GM23338 (cell line): ENCODE results near the gene ENOX1. TPM values are rescaled to one million over a fixed set of nuclear protein-coding genes. Genes with fewer than 3 reads are reported as not detected.

Experiments used
- ATAC-seq: fragments of 200-7000 bp; cut with Tn5 transposase; 3 replicates; pipeline ENCODE4 v1.9.1; 2020
- DNase-seq: peaks from one replicate; pipeline ENCODE4 v3.0.0-alpha.2; 2015; ENCODE audit warnings: low spot score
- H2AFZ ChIP-seq: fragments of 200-600 bp; sonication (generic); 2 replicates; pipeline ENCODE4 v1.8.0; 2016; ENCODE audit warnings: antibody characterized with exemption, mild to moderate bottlenecking, moderate library complexity
- H3F3A ChIP-seq: fragments of 200-600 bp; sonication (generic); replicated peaks from 2 replicates; pipeline ENCODE4 v1.8.0; 2017; ENCODE audit warnings: antibody characterized with exemption, mixed run types, low read depth
- H3K27ac ChIP-seq: fragments of 200-600 bp; sonication (generic); 2 replicates; pipeline ENCODE4 v1.6.1; 2016; ENCODE audit warnings: low read depth
- H3K27me3 ChIP-seq: fragments of 200-600 bp; sonication (generic); 2 replicates; pipeline ENCODE4 v1.8.0; 2016; ENCODE audit warnings: mild to moderate bottlenecking, mixed run types, moderate library complexity; ENCODE audit not compliant: insufficient read depth
- H3K36me3 ChIP-seq: fragments of 200-600 bp; sonication (generic); 2 replicates; pipeline ENCODE4 v1.8.0; 2016; ENCODE audit warnings: mild to moderate bottlenecking; ENCODE audit not compliant: insufficient read depth
- H3K4me1 ChIP-seq: fragments of 200-600 bp; sonication (generic); 2 replicates; pipeline ENCODE4 v1.8.0; 2016; ENCODE audit warnings: mild to moderate bottlenecking, moderate library complexity; ENCODE audit not compliant: insufficient read depth
- H3K4me2 ChIP-seq: fragments of 200-600 bp; sonication (generic); 2 replicates; pipeline ENCODE4 v1.7.1; 2017; ENCODE audit warnings: mixed run types
- H3K4me3 ChIP-seq: fragments of 200-600 bp; sonication (generic); 2 replicates; pipeline ENCODE4 v1.6.1; 2016; ENCODE audit warnings: mixed run types
- H3K79me2 ChIP-seq: fragments of 200-600 bp; sonication (generic); replicated peaks from 2 replicates; pipeline ENCODE4 v1.8.0; 2017; ENCODE audit warnings: mild to moderate bottlenecking; ENCODE audit not compliant: insufficient read depth
- H3K9me2 ChIP-seq: fragments of 200-600 bp; sonication (generic); 2 replicates; pipeline ENCODE4 v1.8.0; 2017; ENCODE audit not compliant: insufficient read depth
- H4K20me1 ChIP-seq: fragments of 200-600 bp; sonication (generic); replicated peaks from 2 replicates; pipeline ENCODE4 v1.8.0; 2017; ENCODE audit warnings: mild to moderate bottlenecking; ENCODE audit not compliant: insufficient read depth
- H3K27ac Mint-ChIP-seq: 2 replicates; pipeline ENCODE4 v1.8.0; 2020; ENCODE audit warnings: inconsistent platforms, mild to moderate bottlenecking, moderate library complexity, mixed read lengths
- H3K27me3 Mint-ChIP-seq: 3 replicates; pipeline ENCODE4 v1.8.0; 2022; ENCODE audit warnings: low read depth, mild to moderate bottlenecking, moderate library complexity, mixed read lengths, inconsistent platforms; ENCODE audit not compliant: insufficient read depth, poor library complexity
- H3K36me3 Mint-ChIP-seq: 3 replicates; pipeline ENCODE4 v1.8.0; 2021; ENCODE audit warnings: low read depth, mild to moderate bottlenecking, inconsistent platforms, moderate library complexity, mixed read lengths
- H3K4me1 Mint-ChIP-seq: 3 replicates; pipeline ENCODE4 v1.8.0; 2020; ENCODE audit warnings: mild to moderate bottlenecking, inconsistent platforms, mixed read lengths
- H3K4me3 Mint-ChIP-seq: 3 replicates; pipeline ENCODE4 v1.8.0; 2021; ENCODE audit warnings: moderate library complexity, mild to moderate bottlenecking, inconsistent platforms, mixed read lengths
- H3K9me3 Mint-ChIP-seq: 3 replicates; pipeline ENCODE4 v1.8.0; 2020; ENCODE audit warnings: moderate library complexity, mild to moderate bottlenecking, inconsistent platforms, mixed read lengths
- EZH2 ChIP-seq: fragments of 200-600 bp; sonication (generic); IDR thresholded peaks from one replicate; pipeline ENCODE4 v1.8.0; 2017; ENCODE audit warnings: antibody characterized with exemption, mild to moderate bottlenecking, low read depth; ENCODE audit not compliant: unreplicated experiment
- JUNB ChIP-seq: IDR thresholded peaks from one replicate; pipeline ENCODE4 v1.6.1; 2016; ENCODE audit warnings: antibody characterized with exemption; ENCODE audit not compliant: unreplicated experiment
- NANOG ChIP-seq: IDR thresholded peaks from 2 replicates; pipeline ENCODE4 v1.6.1; 2016; ENCODE audit warnings: antibody characterized with exemption, borderline replicate concordance
- STAT1 ChIP-seq: IDR thresholded peaks from one replicate; pipeline ENCODE4 v1.6.1; 2016; ENCODE audit warnings: antibody characterized with exemption; ENCODE audit not compliant: unreplicated experiment
- ZNF114 ChIP-seq: fragments of 250-450 bp; sonication (Bioruptor Pico); IDR thresholded peaks from 2 replicates; pipeline ENCODE4 v1.5.0; 2020; ENCODE audit warnings: mild to moderate bottlenecking, moderate library complexity
- ZNF331 ChIP-seq: fragments of 250-450 bp; sonication (Bioruptor Pico); IDR thresholded peaks from 2 replicates; pipeline ENCODE4 v1.5.0; 2020; ENCODE audit warnings: low read depth, mild to moderate bottlenecking, moderate library complexity
- polyA plus RNA-seq: library from polyadenylated mRNA; unstranded; fragments of >200 nt; fragmentation: Nextera tagmentation; extraction: Ambion mirVana; gene quantifications from 2 replicates; pipeline ENCODE4 v1.2.1, GENCODE V29; 2016
- total RNA-seq: library from RNA; depleted of rRNA; stranded (reverse); fragments of >200 nt; shearing (Covaris generic); gene quantifications from 2 replicates; pipeline ENCODE4 v1.2.3, GENCODE V29; 2014
- TF ChIP-seq, protein P1 (sequence below), 2 experiments: fragments of 200-600 bp in 1 of 2; sonication (generic) in 1 of 2; conservative IDR thresholded peaks; 2 replicates each; pipeline versions ENCODE4 v1.5.1 to v1.6.1; 2016 to 2017; ENCODE audit warnings: antibody characterized with exemption in 2 of 2, low read depth in 2 of 2, mild to moderate bottlenecking in 2 of 2, moderate library complexity in 1 of 2
- TF ChIP-seq, protein P2 (sequence below): IDR thresholded peaks from 2 replicates; pipeline ENCODE4 v1.6.1; 2016; ENCODE audit warnings: antibody characterized with exemption
- TF ChIP-seq, protein P3 (sequence below): IDR thresholded peaks from one replicate; pipeline ENCODE4 v1.6.1; 2018; ENCODE audit warnings: antibody characterized with exemption; ENCODE audit not compliant: unreplicated experiment
- TF ChIP-seq, protein P4 (sequence below): fragments of 250-450 bp; sonication (Bioruptor Pico); IDR thresholded peaks from 2 replicates; pipeline ENCODE4 v1.5.0; 2020; ENCODE audit warnings: mild to moderate bottlenecking, moderate library complexity

ENOX1 gene
- total and polyA plus RNA-seq, 2 experiments from 2014 or later, result 0.66 to 0.81 TPM

DNA sequence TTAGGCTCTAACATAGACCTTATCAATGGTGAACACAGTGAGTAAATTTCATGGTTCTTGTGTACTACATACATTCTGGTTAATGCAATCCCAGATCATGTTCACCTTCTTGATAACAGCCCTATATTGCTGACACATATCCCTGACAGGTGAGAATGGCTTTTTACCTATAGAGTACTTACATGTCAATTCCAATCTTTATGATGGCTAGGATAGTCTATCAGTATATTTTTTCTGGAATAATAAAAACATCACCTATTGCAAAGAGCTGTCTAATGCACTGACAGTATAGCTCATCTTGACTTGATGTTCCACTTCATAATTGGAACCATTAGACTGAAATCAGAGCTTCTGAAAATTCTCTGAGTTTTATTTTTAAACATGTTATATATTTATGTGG is 199.4 kb downstream of the ENOX1 start:
- Histone ChIP-seq H3F3A (no peaks in the 10 kb centered on the region), H3K36me3 (no peaks in the 10 kb centered on the region), H3K27ac (no peak overlapping the region), H3K4me2 (no peak overlapping the region), H4K20me1 (no peaks in the 10 kb centered on the region), H3K4me1 (no peaks in the 10 kb centered on the region), H3K4me3 (no peak overlapping the region), H3K27me3 (no peaks in the 10 kb centered on the region), H3K79me2 (no peaks in the 10 kb centered on the region), H3K9me2 (no peaks in the 10 kb centered on the region), H2AFZ (no peak overlapping the region)
- ATAC-seq, result no peak
- Mint-ChIP-seq H3K9me3 (no peaks in the 10 kb centered on the region), H3K27me3 (no peaks in the 10 kb centered on the region), H3K27ac (no peak overlapping the region), H3K4me3 (no peak overlapping the region), H3K36me3 (no peaks in the 10 kb centered on the region), H3K4me1 (no peaks in the 10 kb centered on the region)
- DNase-seq, result no peak
- TF ChIP-seq STAT1 (no peak), ZNF331 (CRISPR knock-in tag) (no peak)
- TF ChIP-seq, protein P1, sequence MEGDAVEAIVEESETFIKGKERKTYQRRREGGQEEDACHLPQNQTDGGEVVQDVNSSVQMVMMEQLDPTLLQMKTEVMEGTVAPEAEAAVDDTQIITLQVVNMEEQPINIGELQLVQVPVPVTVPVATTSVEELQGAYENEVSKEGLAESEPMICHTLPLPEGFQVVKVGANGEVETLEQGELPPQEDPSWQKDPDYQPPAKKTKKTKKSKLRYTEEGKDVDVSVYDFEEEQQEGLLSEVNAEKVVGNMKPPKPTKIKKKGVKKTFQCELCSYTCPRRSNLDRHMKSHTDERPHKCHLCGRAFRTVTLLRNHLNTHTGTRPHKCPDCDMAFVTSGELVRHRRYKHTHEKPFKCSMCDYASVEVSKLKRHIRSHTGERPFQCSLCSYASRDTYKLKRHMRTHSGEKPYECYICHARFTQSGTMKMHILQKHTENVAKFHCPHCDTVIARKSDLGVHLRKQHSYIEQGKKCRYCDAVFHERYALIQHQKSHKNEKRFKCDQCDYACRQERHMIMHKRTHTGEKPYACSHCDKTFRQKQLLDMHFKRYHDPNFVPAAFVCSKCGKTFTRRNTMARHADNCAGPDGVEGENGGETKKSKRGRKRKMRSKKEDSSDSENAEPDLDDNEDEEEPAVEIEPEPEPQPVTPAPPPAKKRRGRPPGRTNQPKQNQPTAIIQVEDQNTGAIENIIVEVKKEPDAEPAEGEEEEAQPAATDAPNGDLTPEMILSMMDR (conservative IDR thresholded peaks at IDR 0.05; ENCODE audit: low read depth in 2 of 2), result no peak

DNA sequence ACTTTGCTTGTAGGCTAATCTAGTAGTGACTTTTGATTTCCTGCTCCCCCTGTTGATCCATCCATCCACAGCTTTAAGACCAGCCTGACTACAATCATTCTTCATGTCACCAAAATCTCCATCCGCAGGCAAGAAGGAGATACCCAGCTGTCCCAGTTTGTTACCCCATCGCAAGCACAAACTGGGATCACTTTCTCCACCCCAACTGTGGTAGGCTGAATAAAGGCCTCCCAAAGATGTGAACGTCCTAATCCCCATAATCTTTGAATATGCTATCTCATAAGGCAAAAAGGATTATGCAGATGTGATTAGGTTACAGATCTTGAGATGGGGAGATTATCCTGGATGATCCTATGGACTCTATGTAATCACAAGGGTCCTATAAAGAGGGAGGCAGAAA is 202.0 kb downstream of the ENOX1 start:
- no peak for DNase-seq
- no peak for ATAC-seq

More for the DNA sequence above, 202.0 kb downstream of the ENOX1 start:
- no peak overlapping the region for H3K4me3 Mint-ChIP-seq
- no peaks in the 10 kb centered on the region for H3K36me3 ChIP-seq
- no peaks in the 10 kb centered on the region for H3K9me3 Mint-ChIP-seq
- H2AFZ ChIP-seq, result no peak overlapping the region
- H3K27me3 Mint-ChIP-seq, result no peaks in the 10 kb centered on the region
- H4K20me1 ChIP-seq, result no peaks in the 10 kb centered on the region
- no peak overlapping the region for H3K4me3 ChIP-seq
- no peaks in the 10 kb centered on the region for H3K36me3 Mint-ChIP-seq
- H3K27me3 ChIP-seq, result no peaks in the 10 kb centered on the region
- no peak overlapping the region for H3K27ac ChIP-seq
- no peaks in the 10 kb centered on the region for H3K9me2 ChIP-seq
- H3F3A ChIP-seq, result no peaks in the 10 kb centered on the region
- no peaks in the 10 kb centered on the region for H3K4me1 Mint-ChIP-seq
- no peaks in the 10 kb centered on the region for H3K79me2 ChIP-seq
- H3K4me2 ChIP-seq, result no peak overlapping the region
- no peaks in the 10 kb centered on the region for H3K4me1 ChIP-seq
- no peak overlapping the region for H3K27ac Mint-ChIP-seq
- TF ChIP-seq, protein P2, sequence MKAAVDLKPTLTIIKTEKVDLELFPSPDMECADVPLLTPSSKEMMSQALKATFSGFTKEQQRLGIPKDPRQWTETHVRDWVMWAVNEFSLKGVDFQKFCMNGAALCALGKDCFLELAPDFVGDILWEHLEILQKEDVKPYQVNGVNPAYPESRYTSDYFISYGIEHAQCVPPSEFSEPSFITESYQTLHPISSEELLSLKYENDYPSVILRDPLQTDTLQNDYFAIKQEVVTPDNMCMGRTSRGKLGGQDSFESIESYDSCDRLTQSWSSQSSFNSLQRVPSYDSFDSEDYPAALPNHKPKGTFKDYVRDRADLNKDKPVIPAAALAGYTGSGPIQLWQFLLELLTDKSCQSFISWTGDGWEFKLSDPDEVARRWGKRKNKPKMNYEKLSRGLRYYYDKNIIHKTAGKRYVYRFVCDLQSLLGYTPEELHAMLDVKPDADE, result no peak
- TF ChIP-seq, protein P3, sequence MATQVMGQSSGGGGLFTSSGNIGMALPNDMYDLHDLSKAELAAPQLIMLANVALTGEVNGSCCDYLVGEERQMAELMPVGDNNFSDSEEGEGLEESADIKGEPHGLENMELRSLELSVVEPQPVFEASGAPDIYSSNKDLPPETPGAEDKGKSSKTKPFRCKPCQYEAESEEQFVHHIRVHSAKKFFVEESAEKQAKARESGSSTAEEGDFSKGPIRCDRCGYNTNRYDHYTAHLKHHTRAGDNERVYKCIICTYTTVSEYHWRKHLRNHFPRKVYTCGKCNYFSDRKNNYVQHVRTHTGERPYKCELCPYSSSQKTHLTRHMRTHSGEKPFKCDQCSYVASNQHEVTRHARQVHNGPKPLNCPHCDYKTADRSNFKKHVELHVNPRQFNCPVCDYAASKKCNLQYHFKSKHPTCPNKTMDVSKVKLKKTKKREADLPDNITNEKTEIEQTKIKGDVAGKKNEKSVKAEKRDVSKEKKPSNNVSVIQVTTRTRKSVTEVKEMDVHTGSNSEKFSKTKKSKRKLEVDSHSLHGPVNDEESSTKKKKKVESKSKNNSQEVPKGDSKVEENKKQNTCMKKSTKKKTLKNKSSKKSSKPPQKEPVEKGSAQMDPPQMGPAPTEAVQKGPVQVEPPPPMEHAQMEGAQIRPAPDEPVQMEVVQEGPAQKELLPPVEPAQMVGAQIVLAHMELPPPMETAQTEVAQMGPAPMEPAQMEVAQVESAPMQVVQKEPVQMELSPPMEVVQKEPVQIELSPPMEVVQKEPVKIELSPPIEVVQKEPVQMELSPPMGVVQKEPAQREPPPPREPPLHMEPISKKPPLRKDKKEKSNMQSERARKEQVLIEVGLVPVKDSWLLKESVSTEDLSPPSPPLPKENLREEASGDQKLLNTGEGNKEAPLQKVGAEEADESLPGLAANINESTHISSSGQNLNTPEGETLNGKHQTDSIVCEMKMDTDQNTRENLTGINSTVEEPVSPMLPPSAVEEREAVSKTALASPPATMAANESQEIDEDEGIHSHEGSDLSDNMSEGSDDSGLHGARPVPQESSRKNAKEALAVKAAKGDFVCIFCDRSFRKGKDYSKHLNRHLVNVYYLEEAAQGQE, result no peak
- TF ChIP-seq ZNF114 (CRISPR knock-in tag) (no peak), NANOG (no peak), ZNF331 (CRISPR knock-in tag) (no peak), EZH2 (no peak), STAT1 (no peak), JUNB (no peak)
- TF ChIP-seq, protein P4, sequence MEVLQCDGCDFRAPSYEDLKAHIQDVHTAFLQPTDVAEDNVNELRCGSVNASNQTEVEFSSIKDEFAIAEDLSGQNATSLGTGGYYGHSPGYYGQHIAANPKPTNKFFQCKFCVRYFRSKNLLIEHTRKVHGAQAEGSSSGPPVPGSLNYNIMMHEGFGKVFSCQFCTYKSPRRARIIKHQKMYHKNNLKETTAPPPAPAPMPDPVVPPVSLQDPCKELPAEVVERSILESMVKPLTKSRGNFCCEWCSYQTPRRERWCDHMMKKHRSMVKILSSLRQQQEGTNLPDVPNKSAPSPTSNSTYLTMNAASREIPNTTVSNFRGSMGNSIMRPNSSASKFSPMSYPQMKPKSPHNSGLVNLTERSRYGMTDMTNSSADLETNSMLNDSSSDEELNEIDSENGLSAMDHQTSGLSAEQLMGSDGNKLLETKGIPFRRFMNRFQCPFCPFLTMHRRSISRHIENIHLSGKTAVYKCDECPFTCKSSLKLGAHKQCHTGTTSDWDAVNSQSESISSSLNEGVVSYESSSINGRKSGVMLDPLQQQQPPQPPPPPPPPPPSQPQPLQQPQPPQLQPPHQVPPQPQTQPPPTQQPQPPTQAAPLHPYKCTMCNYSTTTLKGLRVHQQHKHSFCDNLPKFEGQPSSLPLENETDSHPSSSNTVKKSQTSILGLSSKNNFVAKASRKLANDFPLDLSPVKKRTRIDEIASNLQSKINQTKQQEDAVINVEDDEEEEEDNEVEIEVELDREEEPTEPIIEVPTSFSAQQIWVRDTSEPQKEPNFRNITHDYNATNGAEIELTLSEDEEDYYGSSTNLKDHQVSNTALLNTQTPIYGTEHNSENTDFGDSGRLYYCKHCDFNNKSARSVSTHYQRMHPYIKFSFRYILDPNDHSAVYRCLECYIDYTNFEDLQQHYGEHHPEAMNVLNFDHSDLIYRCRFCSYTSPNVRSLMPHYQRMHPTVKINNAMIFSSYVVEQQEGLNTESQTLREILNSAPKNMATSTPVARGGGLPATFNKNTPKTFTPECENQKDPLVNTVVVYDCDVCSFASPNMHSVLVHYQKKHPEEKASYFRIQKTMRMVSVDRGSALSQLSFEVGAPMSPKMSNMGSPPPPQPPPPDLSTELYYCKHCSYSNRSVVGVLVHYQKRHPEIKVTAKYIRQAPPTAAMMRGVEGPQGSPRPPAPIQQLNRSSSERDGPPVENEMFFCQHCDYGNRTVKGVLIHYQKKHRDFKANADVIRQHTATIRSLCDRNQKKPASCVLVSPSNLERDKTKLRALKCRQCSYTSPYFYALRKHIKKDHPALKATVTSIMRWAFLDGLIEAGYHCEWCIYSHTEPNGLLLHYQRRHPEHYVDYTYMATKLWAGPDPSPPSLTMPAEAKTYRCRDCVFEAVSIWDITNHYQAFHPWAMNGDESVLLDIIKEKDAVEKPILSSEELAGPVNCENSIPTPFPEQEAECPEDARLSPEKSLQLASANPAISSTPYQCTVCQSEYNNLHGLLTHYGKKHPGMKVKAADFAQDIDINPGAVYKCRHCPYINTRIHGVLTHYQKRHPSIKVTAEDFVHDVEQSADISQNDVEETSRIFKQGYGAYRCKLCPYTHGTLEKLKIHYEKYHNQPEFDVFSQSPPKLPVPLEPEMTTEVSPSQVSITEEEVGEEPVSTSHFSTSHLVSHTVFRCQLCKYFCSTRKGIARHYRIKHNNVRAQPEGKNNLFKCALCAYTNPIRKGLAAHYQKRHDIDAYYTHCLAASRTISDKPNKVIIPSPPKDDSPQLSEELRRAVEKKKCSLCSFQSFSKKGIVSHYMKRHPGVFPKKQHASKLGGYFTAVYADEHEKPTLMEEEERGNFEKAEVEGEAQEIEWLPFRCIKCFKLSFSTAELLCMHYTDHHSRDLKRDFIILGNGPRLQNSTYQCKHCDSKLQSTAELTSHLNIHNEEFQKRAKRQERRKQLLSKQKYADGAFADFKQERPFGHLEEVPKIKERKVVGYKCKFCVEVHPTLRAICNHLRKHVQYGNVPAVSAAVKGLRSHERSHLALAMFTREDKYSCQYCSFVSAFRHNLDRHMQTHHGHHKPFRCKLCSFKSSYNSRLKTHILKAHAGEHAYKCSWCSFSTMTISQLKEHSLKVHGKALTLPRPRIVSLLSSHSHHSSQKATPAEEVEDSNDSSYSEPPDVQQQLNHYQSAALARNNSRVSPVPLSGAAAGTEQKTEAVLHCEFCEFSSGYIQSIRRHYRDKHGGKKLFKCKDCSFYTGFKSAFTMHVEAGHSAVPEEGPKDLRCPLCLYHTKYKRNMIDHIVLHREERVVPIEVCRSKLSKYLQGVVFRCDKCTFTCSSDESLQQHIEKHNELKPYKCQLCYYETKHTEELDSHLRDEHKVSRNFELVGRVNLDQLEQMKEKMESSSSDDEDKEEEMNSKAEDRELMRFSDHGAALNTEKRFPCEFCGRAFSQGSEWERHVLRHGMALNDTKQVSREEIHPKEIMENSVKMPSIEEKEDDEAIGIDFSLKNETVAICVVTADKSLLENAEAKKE (CRISPR knock-in tag), result no peak
